Ovary (tissue), 9 donors: ENCODE results near the gene KIT. TPM values are rescaled to one million over a fixed set of nuclear protein-coding genes. Genes with fewer than 3 reads are reported as not detected.

Source experiments
- DNase-seq, 5 donors: peaks; one replicate each; pipeline ENCODE4 v3.0.0-alpha.2; 2019 to 2020
- H3K27ac ChIP-seq, 2 donors: fragments of 200-600 bp; one replicate each; pipeline versions ENCODE4 v1.5.1 to v1.8.0; 2019 to 2022
- H3K27me3 ChIP-seq: fragments of 200-600 bp; one replicate; pipeline ENCODE4 v1.8.0; 2022
- H3K36me3 ChIP-seq: fragments of 200-600 bp; sonication (generic); one replicate; pipeline ENCODE4 v1.5.1; 2019
- H3K4me1 ChIP-seq: one replicate; pipeline ENCODE4 v1.8.1; 2013; ENCODE audit warnings: mild to moderate bottlenecking, moderate library complexity; ENCODE audit not compliant: insufficient read depth
- H3K4me3 ChIP-seq: fragments of 200-600 bp; sonication (generic); one replicate; pipeline ENCODE4 v1.5.1; 2017
- H3K9me3 ChIP-seq, 2 donors: fragments of 200-600 bp in 1 of 2; sonication (generic) in 1 of 2; one replicate each; pipeline versions ENCODE4 v1.5.1 to v1.8.1; 2013 to 2019; ENCODE audit warnings: mild to moderate bottlenecking in 1 of 2, moderate library complexity in 1 of 2
- CTCF ChIP-seq, 3 donors: fragments of 450-650 bp in 2 of 3; fragments of 200-600 bp in 1 of 3; IDR thresholded peaks; one replicate each; pipeline versions ENCODE4 v1.5.1 to v1.8.0; 2016 to 2022; ENCODE audit warnings: antibody characterized with exemption in 3 of 3, mild to moderate bottlenecking in 1 of 3
- EP300 ChIP-seq: sonication (generic); formaldehyde crosslinking; IDR thresholded peaks from one replicate; pipeline ENCODE4 v1.6.1; 2017; ENCODE audit warnings: antibody characterized with exemption
- POLR2A ChIP-seq: fragments of 450-650 bp; IDR thresholded peaks from one replicate; pipeline ENCODE4 v1.6.1; 2017; ENCODE audit warnings: antibody characterized with exemption, mild to moderate bottlenecking, moderate library complexity
- WGBS, 3 donors: extraction: QIAGEN DNeasy Blood & Tissue Kit in 1 of 3; methylation state at CpG; one replicate each; pipeline versions ENCODE4 v1.1.5 to v1.1.7; 2013 to 2017; 5-methylcytosine and 5-hydroxymethylcytosine counted together
- intact Hi-C, 4 donors: fragments of 100-400 bp; cut with DNase I; formaldehyde crosslinking; loops; one replicate each; pipeline versions ENCODE4 v1.11.0 to v1.15.1; 2022 to 2023
- polyA plus RNA-seq, 2 donors: library from polyadenylated mRNA; stranded (reverse); fragments of 200-250 nt in 1 of 2; fragments of 350-450 nt in 1 of 2; fragmentation: Illumina TruSeq in 1 of 2; extraction: RNeasy Lipid Tissue Mini Kit (QIAGEN cat#74804) in 1 of 2; gene quantifications; one replicate each; pipeline ENCODE4 v1.2.3, GENCODE V29; 2013 to 2014
- total RNA-seq, 7 donors: library from RNA; depleted of rRNA in 2 of 7; stranded (reverse); fragments of >200 nt in 2 of 7; fragmentation: NEBNext Ultra II Directional in 3 of 7; extraction: Animal tissue kit (Norgen Biotek cat#: 25700) in 3 of 7; gene quantifications; one replicate each; pipeline versions ENCODE4 v1.1.0 to v1.2.4, GENCODE V29; 2016 to 2023
- donor health status: DM: no; HTN: no; CAD: no; lungs with moderate emphysema.
- donor health status: DM: no; HTN: no; CAD: no.
- donor health status: Bipolar disorder and iron deficiency.
- donor health status: DM: yes; HTN: yes; CAD: no.
- donor health status: DM: no; HTN: no; CAD: no.
- donor health status: DM: yes; HTN: yes; CAD: no.

KIT gene
- total and polyA plus RNA-seq, 9 donors = 7.0 to 61.8 (median 21.7) TPM

DNA sequence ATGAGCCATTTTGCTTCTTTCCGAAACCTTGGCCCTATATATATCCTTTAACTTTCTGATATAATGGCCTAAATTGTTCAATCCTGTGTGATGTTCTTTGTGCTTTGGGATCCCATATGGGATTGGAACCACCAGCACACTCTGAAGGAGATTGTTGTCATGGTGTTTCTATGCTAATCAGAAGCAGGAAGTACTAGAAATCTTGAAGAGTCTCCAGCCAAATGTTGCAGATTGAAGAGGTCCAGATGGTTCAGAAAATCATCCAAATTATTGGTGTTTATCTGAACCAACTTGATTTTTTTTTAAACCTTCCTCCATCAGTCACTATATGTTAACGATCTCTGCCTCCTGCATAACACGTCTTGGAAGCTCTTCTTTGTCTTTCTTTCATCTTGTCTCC, 72.8 kb downstream of the KIT start:
- Histone ChIP-seq H3K9me3 (no peaks in the 10 kb centered on the region), H3K36me3 (no peaks in the 10 kb centered on the region), H3K27ac (no peak overlapping the region), H3K27me3 (no peaks in the 10 kb centered on the region), H3K4me3 (no peak overlapping the region), H3K4me1 (no peaks in the 10 kb centered on the region)
- intact Hi-C loops = loop anchor here in 1 of 4 donors (2.0 kb wide), 1 partner anchor 78 kb away; no protein-coding TSS in a partner anchor
- WGBS, 3 donors = 69 to 77% (median 75%) methylated on average over 3 of the region's 3 CpGs
- no peak for TF ChIP-seq POLR2A
- TF ChIP-seq EP300 = no peak
- DNase-seq = no peak

GRCh38 chr4:54731552-54731951, 73.8 kb downstream of the KIT start:
- Histone ChIP-seq H3K9me3 (no peaks in the 10 kb centered on the region), H3K27me3 (no peaks in the 10 kb centered on the region), H3K27ac (no peak overlapping the region), H3K4me1 (no peaks in the 10 kb centered on the region), H3K4me3 (no peak overlapping the region), H3K36me3 (no peaks in the 10 kb centered on the region)
- TF ChIP-seq CTCF (IDR thresholded peaks at IDR 0.05) (no peak), EP300 (no peak), POLR2A (no peak)
- WGBS, 3 donors = 87 to 94% (median 94%) methylated on average over 3 of the region's 3 CpGs
- intact Hi-C loops = loop anchor here in 1 of 4 donors (2.0 kb wide), 1 partner anchor 77 kb away; no protein-coding TSS in a partner anchor
- no peak for DNase-seq

DNA sequence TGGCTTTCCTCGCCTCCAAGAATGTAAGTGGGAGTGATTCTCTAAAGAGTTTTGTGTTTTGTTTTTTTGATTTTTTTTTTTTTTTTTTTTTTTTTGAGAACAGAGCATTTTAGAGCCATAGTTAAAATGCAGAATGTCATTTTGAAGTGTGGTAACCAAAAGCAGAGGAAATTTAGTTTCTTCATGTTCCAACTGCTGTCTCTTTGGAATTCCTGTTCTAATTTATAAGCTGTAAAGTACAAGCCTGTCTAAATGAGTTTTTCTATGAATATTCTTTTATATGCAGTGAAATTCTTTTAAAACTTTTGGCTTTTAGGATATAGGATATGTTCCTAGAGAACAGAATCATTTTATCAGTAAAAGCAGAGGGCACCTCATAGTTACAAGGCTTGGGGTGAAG, 74.2 kb downstream of the KIT start:
- WGBS, 3 donors = 27 to 39% (median 33%) methylated on average over 1 of the region's 1 CpG
- Histone ChIP-seq H3K9me3 (no peaks in the 10 kb centered on the region), H3K27me3 (no peaks in the 10 kb centered on the region), H3K4me3 (no peak overlapping the region), H3K27ac (no peak overlapping the region), H3K36me3 (no peaks in the 10 kb centered on the region), H3K4me1 (no peaks in the 10 kb centered on the region)
- TF ChIP-seq EP300 (no peak), CTCF (IDR thresholded peaks at IDR 0.05) (no peak), POLR2A (no peak)
- no peak for DNase-seq
- intact Hi-C loops = loop anchor here in 1 of 4 donors (2.0 kb wide), 1 partner anchor 77 kb away; no protein-coding TSS in a partner anchor

DNA sequence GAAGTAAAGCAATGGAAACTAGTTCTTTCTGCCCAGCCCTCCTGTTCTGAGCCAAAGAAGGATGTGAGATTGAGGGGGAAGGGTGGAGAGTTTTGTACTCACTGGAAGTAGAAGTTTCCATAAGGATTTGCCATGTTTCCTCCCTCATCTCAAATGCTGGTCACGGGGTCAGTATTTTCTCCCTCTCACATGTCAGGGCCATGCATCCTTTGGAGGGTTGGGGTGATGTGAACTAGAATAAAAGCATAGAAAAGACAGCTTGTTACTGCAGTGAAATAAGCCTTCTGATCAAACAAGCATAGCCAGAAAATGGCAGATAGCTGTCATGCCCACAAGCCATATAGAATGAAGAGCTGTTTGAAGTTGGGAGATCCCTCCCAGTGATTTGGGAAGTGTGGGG, 79.7 kb downstream of the KIT start:
- Histone ChIP-seq H3K27me3 (no peaks in the 10 kb centered on the region), H3K36me3 (no peaks in the 10 kb centered on the region), H3K4me3 (no peak overlapping the region), H3K27ac (no peak overlapping the region), H3K9me3 (no peaks in the 10 kb centered on the region), H3K4me1 (no peaks in the 10 kb centered on the region)
- TF ChIP-seq EP300 (no peak), POLR2A (no peak), CTCF (IDR thresholded peaks at IDR 0.05) (no peak)
- WGBS, 3 donors = 82 to 100% (median 98%) methylated on average over 1 of the region's 1 CpG
- intact Hi-C loops = no loop called here
- no peak for DNase-seq

- Histone ChIP-seq H3K27ac (no peak overlapping the region), H3K27me3 (no peaks in the 10 kb centered on the region), H3K4me1 (no peaks in the 10 kb centered on the region), H3K4me3 (no peak overlapping the region), H3K36me3 (no peaks in the 10 kb centered on the region), H3K9me3 (no peaks in the 10 kb centered on the region)
- TF ChIP-seq POLR2A (no peak), EP300 (no peak), CTCF (IDR thresholded peaks at IDR 0.05) (no peak)
- intact Hi-C loops = no loop called here
- no peak for DNase-seq
- WGBS, 3 donors = 88 to 97% (median 92%) methylated on average over 3 of the region's 3 CpGs
Measured at GRCh38 chr4:54741202-54741601, 83.4 kb downstream of the KIT start.
